Cardiac septum (tissue), 1 donor: Measurements from ENCODE around the gene NECTIN4. TPM values are rescaled to one million over a fixed set of nuclear protein-coding genes. Genes with fewer than 3 reads are reported as not detected.
"Not testable (repeated sequence)": the region's sequence is repeated elsewhere in the genome, so short reads cannot be mapped to it uniquely, and the experiment has no call there.

Experiments
- DNase-seq: peaks from one replicate; pipeline ENCODE4 v3.0.0-alpha.2; 2020; ENCODE audit warnings: low spot score
- intact Hi-C: fragments of 100-400 bp; cut with DNase I; formaldehyde crosslinking; loops from one replicate; pipeline ENCODE4 v1.14.0; 2022
- total RNA-seq: library from RNA; stranded (reverse); fragmentation: NEBNext Ultra II Directional; extraction: Animal tissue kit (Norgen Biotek cat#: 25700); gene quantifications from one replicate; pipeline ENCODE4 v1.2.1, GENCODE V29; 2021
- donor health status: DM: no; HTN: no; CAD: no.

NECTIN4 gene
- total RNA-seq, 1 donor from 2014 or later = not detected

DNA sequence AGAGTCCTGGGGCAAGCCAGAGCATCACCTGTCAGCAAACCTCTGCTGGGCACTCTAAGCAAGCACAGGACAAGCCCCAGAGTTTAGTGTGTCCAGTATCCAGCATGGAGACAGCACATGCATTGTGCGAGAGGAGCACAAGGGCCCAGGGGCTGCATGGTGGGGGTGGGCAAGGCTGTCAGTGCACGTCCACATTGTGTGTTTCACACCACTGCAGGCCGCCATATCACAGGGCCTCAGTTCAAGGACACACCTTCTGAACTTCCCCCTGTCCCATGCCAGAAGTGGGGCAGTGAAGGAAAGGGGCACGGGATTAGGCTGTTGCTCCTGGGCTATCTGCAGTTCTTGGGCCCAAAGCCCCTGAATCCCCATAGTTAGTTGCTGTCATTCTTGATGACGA, 49.8 kb downstream of the NECTIN4 start:
- no peak for DNase-seq
- intact Hi-C loops = no loop called here

DNA sequence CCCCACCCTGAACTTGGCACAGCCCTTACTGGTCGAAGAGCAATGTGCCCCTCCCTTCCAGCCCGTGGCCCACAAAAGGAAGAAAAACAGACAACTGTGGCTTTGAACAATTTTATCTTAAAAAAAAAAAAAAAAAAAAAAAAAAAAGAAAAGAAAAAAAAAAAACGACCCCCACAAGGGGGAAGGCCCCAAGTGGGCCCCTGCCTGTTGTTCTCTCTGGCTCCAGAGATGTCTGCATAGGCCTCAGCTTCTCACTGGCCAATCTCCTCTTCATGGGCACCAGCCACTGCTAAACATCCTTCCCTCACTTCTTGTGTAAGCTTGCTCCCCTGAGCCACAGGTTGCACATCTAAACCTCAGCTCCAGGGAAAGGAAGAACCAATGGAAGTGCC, 50.2 kb downstream of the NECTIN4 start:
- no peak for DNase-seq
- intact Hi-C loops = no loop called here

DNA sequence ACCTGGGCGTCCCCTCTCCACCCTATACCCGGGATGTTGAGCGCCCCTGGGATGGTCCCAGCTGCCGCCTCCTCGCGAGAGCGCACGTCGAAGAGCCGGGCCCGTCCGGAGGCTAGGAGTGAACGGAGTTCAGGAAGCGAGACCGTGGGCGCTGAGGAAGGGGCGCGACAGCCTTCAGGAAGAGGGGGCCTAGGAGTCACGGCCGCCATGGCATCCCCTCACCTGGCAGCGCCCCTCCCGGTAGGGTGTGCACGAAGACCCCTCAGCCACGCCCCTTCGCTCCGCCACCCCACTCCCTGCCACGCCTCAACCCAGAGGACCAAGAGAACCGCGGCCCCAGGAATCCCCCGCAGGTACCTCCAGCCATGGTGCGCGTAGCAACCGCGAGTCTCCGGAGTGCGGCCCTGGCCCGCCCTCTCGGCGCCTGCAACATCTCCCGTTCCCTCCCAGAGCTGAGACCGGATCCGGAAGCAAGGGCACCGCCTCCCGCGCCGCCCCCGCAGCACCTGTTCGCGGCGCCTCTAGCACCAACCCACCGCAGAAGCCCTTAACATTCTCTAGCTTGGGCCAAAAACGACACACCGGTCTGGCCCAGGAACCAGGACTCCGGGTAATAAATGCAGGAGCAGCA, 50.7 kb downstream of the NECTIN4 start, which contains the start of gene TSTD1:
Gene TSTD1 (minus strand): TSS at position 442 of the 631 bp plus-strand sequence. CDS start 75 bp downstream, at position 367.
- peak; percentile 88 for DNase-seq

DNA sequence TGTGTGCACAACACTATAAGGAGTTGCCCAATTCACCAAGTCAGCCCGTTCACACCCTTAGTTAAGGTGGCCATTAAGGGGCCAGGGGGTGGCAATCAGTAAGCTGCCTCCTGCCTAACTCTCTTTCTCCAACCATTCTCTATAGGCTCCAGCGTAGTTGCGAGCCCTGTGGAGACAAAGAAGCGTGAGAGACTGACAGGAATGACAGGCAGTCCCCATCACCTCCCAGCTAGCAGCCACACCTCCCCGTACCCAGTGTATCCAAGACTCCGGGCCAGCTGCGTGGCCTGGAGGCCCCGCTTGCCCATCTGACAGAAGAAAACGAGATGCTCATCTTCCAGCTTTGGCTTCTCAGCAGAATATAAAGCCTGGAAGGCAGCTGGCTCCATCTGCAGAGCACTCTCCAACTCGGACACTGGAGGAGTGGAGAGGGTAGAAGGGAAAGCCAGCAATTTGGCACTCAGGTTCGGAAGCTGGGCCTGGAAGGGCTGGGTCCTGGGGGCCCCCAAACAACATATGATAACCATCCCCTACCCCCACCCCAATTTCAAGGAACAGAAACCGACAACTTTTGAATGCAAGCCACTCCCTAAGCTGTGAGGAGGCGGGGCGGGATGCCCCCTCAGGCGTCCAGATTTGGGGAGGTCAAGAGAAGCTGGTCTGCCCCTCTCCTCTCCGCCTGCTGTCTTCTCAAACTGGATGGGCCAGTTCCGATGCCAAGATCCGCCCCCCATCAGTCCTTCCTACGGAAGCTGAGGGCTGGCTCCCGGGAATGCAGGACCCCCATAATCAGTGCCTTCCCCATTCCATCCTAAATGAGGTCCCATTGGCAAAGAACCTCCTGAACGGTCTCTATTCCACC, 51.5 kb downstream of the NECTIN4 start:
- intact Hi-C loops = no loop called here
- DNase-seq = no peak

More for the DNA sequence above, 50.7 kb downstream of the NECTIN4 start, which contains the start of gene TSTD1:
- intact Hi-C loops = no loop called here

DNA sequence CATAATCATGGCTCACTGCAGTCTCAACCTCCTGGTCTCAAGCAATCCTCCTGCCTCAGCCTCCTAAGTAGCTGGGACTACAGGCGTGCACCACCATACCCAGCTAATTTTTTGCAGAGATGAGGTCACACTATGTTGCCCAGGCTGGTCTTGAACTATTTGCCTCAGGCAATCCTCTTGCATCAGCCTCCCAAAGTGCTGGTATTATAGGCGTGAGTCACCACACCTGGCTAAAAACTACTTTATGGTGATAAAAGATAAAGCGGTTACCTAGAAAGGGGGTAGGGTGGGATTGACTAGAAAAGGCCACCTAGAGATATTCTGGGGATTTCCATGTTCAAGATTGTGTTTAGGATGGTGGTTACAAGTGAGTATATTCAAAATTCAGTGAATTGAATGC, 55.6 kb downstream of the NECTIN4 start:
- no peak for DNase-seq
- intact Hi-C loops = no loop called here

DNA sequence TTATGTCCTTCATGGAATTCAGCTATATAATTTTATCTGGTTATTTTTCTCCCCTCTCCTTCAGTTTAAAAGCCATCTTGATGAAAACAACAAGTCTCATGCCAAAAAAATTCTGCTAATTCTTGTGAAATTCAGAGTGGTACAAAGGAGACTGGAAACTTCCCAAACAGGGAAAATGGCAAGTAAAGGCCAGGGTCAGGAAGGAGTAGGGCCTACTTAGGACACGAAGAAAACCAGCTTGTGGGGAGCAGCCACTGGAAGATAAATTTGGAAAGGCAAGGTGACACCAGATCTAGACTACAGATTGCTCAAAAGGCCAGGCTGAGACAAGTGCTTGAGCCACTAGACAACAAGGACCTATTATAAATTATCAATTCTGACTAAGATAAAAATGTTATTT, 56.9 kb downstream of the NECTIN4 start:
- DNase-seq = no peak
- intact Hi-C loops = no loop called here

DNA sequence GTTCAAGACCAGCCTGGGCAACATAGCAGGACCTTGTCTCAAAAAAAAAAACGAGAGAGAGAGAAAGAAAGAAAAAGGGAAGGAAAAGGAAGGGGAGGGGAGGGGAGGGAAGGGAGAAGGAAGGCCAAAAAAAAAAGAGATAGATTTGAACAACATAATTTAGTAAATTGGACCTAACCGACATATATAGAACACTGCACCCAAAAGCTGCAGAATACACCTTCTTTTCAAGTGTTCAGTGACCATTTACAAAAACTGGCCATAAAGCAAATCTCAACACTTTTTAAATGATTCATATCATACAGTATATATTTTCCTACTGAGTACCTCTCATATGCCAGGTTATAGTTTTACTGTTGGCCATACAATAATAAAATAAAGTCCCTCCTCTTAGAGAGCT, 57.5 kb downstream of the NECTIN4 start:
- no peak for DNase-seq
- intact Hi-C loops = no loop called here

DNA sequence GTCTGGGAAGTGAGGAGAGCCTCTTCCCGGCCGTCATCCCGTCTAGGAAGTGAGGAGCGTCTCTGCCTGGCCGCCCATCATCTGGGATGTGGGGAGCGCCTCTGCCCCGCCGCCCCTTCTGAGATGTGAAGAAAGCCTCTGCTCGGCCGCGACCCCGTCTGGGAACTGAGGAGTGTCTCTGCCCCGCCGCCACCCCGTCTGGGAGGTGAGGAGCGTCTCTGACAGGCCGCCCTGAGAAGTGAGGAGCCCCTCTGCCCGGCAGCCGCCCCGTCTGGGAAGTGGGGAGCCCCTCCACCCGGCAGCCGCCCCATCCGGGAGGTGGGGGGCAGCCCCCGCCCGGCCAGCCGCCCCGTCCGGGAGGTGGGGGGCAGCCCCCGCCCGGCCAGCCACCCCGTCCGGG, 59.9 kb downstream of the NECTIN4 start:
- intact Hi-C loops, DNase-seq: not testable (repeated sequence)

DNA sequence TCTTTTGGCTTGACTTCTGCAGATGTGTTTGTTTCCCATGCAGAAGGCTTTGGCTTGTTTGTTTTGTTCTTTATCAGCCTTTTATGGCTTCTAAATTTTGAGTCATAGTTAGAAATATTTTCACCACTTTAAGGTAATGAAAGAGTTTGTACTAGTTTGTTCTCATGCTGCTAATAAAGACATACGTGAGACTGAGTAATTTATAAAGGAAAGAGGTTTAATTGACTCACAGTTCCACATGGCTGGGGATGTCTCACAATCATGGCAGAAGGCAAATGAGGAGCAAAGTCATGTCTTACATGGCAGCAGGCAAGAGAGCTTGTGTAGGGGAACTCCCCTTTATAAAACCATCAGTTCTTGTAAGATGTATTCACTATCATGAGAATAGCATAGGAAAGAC, 62.4 kb downstream of the NECTIN4 start:
- intact Hi-C loops, DNase-seq: not testable (repeated sequence)

DNA sequence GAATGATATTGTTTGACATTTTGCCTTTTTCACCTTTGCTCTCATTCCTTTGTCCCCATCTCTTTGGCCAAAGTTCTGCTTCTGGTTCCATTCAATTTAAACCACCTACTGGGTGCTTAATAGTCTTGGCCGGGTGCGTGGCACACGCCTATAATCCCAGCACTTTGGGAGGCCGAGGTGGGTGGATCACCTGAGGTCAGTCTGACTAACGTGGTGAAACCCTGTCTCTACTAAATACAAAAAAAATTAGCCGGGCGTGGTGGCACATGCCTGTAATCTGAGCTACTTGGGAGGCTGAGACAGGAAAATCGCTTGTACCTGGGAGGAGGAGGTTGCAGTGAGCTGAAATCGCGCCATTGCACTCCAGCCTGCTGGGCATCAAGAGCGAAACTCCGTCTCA, 66.9 kb downstream of the NECTIN4 start:
- DNase-seq, intact Hi-C loops: not testable (repeated sequence)

DNA sequence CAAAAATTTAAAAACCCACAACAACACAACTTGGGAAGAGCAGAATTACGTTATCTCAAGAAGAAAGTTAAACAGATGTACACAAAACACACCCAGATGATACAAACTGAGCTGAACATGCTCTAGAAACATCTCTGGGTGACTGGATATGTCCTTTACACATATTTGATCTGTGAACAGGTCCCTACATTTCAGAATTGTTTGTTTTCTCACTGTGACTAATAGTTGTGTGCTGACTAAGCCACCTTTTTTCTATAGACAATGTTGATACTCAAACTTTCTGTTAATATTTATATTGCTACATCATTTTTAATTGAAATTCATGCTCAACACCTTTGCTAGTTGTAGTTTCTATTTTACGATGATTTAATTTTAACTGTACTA, 67.4 kb downstream of the NECTIN4 start:
- intact Hi-C loops = loop anchor here (2.0 kb wide), 1 partner anchor 25 kb away; no protein-coding TSS in a partner anchor
- DNase-seq = no peak

DNA sequence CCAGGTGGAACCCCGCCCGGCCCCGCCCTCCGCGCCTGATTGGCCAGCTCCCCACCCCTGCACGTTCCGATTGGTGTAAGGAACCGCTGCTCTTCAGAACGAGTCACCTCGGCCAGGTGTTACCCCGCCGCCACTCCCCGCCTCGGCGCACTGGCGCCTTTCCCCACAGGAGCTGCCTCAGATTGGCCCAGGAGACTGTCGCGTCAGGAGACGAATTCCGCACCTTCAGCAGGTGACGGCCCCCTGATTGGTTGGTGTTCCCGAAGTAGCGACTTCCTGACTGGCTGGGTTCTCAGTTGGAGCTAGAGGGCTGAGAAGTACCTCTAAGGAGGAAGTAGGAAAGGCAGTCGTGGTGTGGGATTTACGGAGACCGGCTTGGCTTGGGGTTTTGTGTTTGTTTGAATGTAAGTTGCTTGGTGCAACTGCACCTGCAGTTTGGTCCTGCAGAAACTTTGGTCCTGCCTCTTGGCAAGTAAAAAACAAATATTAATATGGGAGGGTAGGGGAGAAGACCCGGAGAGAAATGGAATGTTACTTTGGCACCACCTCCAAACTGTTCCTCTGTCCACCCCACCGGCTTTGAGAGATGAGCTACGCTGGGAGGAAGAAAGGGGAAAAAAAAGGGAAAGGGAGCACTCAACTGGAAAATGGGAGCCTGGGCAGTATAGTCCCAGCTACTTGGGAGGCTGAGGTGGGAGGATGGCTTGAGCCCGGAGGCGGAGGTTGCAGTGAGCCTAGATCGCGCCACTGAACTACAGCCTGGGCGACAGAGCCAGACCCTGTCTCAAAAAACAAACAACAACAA, 68.0 kb downstream of the NECTIN4 start:
- intact Hi-C loops = loop anchor here (2.0 kb wide), 1 partner anchor 25 kb away; no protein-coding TSS in a partner anchor
- peak; percentile 92 for DNase-seq

Other genes with a start within 250 kb of the NECTIN4 start
- 0.24 TPM for gene CD244, start 226.7 kb downstream of the NECTIN4 start, total RNA-seq
- 0.27 TPM for gene ITLN1, start 204.4 kb downstream of the NECTIN4 start, total RNA-seq
- not detected for gene ITLN2, start 134.7 kb downstream of the NECTIN4 start, total RNA-seq
- gene F11R, start 68.4 kb downstream of the NECTIN4 start, total RNA-seq = 10.3 TPM
- 12.0 TPM for gene TSTD1, start 50.6 kb downstream of the NECTIN4 start, total RNA-seq
- 29.2 TPM for gene USF1, start 43.6 kb downstream of the NECTIN4 start, total RNA-seq
- 2.6 TPM for gene ARHGAP30, start 19.7 kb downstream of the NECTIN4 start, total RNA-seq
- gene KLHDC9, start 8.8 kb upstream of the NECTIN4 start, total RNA-seq = 10.7 TPM
- 43.1 TPM for gene PFDN2, start 28.5 kb upstream of the NECTIN4 start, total RNA-seq
- 31.3 TPM for gene NIT1, start 28.5 kb upstream of the NECTIN4 start, total RNA-seq
- gene DEDD, start 43.1 kb upstream of the NECTIN4 start, total RNA-seq = 28.3 TPM
- 73.6 TPM for gene UFC1, start 64.4 kb upstream of the NECTIN4 start, total RNA-seq
- 17.4 TPM for gene USP21, start 69.9 kb upstream of the NECTIN4 start, total RNA-seq
- 12.9 TPM for gene PPOX, start 76.9 kb upstream of the NECTIN4 start, total RNA-seq
- gene B4GALT3, start 87.9 kb upstream of the NECTIN4 start, total RNA-seq = 22.2 TPM
- gene ADAMTS4, start 109.5 kb upstream of the NECTIN4 start, total RNA-seq = 24.0 TPM
- 253 TPM for gene NDUFS2, start 112.8 kb upstream of the NECTIN4 start, total RNA-seq
- gene FCER1G, start 125.7 kb upstream of the NECTIN4 start, total RNA-seq = 11.4 TPM
- gene APOA2, start 134.1 kb upstream of the NECTIN4 start, total RNA-seq = not detected
- gene TOMM40L, start 136.5 kb upstream of the NECTIN4 start, total RNA-seq = 34.1 TPM
- gene NR1I3, start 148.6 kb upstream of the NECTIN4 start, total RNA-seq = not detected
- 0.38 TPM for gene PCP4L1, start 169.2 kb upstream of the NECTIN4 start, total RNA-seq
- gene MPZ, start 220.4 kb upstream of the NECTIN4 start, total RNA-seq = 1.5 TPM
- 306 TPM for gene SDHC, start 224.8 kb upstream of the NECTIN4 start, total RNA-seq